CD4-positive, alpha-beta T cell treated with Interleukin-12 subunit alpha and Interleukin-12 subunit beta, for 1 hour (primary cell): Measurements from ENCODE around the gene MAPKAP1.
"Not testable (repeated sequence)": the region's sequence is repeated elsewhere in the genome, so short reads cannot be mapped to it uniquely, and the experiment has no call there.

Source experiments
- DNase-seq: peaks from one replicate; pipeline ENCODE4 v3.0.0-alpha.2; 2020

Gene MAPKAP1

DNA sequence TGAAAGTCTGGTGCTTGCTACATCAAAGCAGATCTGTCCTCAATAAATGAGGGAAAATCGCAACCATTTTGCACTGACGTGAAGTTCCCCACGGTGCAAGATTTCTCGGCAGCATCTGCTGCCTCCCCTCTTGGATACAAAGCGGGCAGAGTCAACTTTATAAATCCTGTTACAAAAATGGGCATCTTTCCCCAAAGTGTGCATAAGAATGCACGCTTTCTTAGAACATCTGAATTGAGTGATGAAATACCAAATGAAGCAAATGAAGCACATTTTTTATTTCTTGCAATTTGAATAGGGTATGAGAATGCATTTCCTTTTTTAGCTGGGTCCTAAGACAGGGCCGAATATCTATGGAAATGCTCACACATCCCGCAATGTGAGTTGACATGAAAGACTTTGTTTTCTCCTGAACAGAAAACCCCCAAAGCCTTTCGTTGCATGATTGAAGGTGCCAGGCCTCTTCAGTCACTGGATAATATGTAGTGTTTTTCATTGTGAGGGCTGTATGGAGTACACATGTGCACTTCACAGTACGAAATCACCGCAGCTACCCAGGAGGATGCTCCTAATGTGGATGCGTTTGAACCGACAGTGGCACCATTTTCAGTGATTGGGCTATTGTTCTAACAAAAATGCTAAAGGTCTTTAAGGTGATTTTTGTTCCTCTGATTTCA lies 19.6 kb upstream of the MAPKAP1 start:
- DNase-seq: no peak

DNA sequence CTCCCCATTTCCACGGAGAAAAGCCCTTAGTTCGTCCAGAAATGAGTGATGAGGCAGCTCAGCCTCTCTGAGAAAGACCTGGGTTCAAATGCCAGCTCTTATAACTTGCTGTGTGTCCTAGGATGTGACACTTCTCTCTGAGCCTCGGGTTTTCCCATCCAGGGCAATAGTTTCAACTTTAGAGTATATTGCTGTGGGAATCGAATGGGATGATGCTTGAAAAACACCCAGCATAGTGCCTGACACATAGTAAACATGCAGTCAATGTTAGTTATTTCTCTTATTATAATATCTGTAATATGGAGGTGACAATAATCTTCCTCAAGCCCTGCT lies 430 bp upstream of the MAPKAP1 start:
- DNase-seq: no peak

- no peak for DNase-seq
These were observed 1.1 kb downstream of the MAPKAP1 start for GRCh38 chr9:125705893-125706292.

DNA sequence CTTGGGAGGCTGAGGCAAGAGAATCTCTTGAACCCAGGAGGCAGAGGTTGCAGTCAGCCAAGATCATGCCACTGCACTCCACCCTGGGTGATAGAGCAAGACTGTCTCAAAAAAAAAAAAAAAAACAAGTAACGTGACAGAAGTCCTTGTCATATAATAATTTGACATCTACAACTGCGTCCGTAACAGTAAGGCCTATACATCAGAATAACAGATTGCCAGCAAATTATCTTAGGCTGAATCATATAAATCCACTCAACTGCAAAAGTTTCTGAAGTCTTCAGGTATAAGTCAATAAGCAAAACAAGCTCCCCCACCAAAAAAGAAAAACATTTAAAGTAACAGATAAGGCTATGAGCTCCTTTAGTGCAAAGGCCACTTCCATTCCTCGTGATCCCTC lies 3.3 kb downstream of the MAPKAP1 start:
- DNase-seq: no peak

GRCh38 chr9:125701351-125701750 lies 5.7 kb downstream of the MAPKAP1 start:
- DNase-seq: no peak

DNA sequence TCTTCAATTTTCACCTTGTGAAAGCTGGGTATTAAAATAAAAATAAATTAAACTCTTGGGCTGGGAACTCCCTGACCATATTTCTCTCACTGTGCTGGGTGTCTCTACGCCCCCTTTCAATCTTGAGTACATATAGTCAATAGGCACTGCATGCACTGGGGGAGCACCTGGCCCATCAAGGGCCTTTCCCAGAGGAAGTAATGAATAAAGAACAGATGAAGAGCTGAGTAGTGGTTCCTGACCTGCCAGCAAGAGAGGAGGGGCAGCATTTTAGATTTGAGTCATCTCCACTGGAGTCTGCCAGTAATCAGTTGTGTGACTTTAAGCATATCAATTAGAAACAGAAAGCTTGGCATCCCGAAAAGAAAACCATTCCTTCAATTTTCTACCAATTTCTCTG lies 6.2 kb downstream of the MAPKAP1 start:
- DNase-seq: no peak

DNA sequence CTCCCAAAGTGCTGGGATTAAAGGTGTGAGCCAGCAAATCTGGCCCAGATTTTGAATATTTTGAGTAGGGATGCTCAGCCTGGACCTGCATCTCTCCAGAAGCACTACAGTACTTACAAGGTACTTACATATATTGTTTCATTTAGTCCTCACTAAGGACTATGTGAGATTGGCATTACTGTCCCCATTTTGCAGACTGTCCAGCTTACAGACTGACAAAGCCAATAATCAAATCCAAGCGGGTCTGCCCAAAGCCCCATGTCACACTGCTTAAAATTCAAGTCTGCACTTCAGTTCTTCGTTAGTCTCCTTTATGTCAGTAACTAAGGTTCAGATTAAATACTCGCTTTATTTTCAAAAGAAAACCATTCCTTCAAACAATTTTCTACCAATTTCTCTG lies 7.1 kb downstream of the MAPKAP1 start:
- DNase-seq: no peak

DNA sequence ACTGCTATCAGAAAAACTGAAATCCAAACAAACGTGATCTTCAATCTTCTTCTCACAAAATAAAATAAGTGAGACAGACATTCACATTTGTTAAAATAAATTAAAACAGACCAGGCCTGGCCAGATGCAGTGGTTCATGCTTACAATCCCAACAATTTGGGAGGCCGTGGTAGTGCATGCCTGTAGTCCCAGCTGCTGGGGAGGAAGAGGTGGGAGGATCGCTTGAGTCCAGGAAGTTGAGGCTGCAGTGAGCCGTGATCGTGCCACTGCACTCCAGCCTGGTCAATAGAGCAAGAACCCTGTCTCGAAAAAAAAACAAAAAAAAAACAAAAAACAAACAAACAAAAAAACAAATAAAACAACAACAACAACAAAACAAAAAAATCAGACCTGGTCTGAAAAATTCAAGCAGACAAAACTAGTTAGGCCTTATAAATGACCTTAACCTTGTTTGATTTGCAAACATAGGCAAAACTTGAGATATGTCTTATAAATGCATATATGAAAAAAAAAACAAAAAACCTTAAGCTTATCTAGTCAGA lies 10.8 kb downstream of the MAPKAP1 start:
- no peak for DNase-seq

GRCh38 chr9:125695548-125695947 lies 11.5 kb downstream of the MAPKAP1 start:
- DNase-seq: not testable (repeated sequence)

DNA sequence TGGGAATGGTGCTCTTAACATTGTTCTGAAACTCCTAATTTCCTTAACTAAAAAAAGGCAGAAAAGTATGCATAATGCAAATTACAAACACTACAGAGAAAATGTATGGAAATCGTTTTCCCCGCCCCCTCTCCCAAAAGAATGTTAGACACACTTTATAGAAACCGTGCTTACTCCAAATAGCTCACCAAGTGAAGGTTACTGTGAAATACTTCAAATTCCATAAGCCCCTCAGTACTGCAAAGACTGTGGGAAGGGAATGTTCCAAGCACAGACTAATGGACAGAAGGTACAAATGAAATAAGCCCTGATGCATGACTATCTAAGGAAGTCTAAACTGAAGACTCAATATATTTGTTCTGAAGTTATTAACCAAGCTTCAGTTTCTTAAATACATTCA lies 12.5 kb downstream of the MAPKAP1 start:
- no peak for DNase-seq

- DNase-seq: not testable (repeated sequence)
These were observed 13.5 kb downstream of the MAPKAP1 start for GRCh38 chr9:125693492-125693891.

- no peak for DNase-seq
These were observed 15.1 kb downstream of the MAPKAP1 start for GRCh38 chr9:125691869-125692268.

GRCh38 chr9:125690679-125691078 lies 16.3 kb downstream of the MAPKAP1 start:
- no peak for DNase-seq

GRCh38 chr9:125687163-125687863 lies 19.7 kb downstream of the MAPKAP1 start:
- no peak for DNase-seq

DNA sequence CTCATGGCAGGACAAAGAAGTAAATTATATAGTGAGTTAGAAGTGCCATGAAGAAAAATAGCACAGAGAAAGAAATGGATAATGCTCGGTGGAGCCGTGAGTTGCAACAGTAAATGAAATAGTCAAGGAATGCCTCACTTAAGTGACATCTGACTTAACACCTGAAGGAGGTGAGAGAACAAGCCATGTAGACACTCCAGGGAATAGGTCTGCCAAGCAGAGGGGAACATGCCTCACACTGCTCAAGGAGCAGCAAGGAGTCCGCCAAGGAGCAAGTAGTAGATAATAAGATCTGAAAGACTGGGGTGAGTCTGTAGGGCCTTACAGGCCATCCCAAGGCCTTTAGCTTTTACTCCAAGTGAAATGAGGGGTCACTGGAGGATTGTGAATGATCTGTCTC lies 21.8 kb downstream of the MAPKAP1 start:
- DNase-seq: no peak

- DNase-seq: no peak
These were observed 23.5 kb downstream of the MAPKAP1 start for GRCh38 chr9:125683486-125683885.

- DNase-seq: no peak
These were observed 24.7 kb downstream of the MAPKAP1 start for GRCh38 chr9:125682340-125682739.

DNA sequence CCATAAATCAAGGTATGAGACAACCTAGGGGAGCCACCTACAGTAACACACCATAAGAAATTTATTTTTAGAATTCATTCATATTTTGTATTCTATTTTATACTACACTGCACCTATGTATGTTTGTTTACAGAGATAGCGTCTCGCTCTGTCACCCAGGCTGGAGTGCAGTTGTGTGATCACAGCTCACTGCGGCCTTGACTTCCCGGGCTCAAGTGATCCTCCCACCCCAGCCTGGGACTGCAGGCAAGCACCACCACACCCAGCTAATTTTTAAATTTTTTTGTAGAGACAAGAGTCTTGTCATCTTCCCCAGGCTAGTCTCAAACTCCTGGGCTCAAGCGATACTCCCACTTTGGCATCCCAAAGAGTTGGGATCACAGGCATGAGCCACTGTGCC lies 25.4 kb downstream of the MAPKAP1 start:
- DNase-seq: no peak

GRCh38 chr9:125681086-125681622 lies 25.9 kb downstream of the MAPKAP1 start:
- no peak for DNase-seq

DNA sequence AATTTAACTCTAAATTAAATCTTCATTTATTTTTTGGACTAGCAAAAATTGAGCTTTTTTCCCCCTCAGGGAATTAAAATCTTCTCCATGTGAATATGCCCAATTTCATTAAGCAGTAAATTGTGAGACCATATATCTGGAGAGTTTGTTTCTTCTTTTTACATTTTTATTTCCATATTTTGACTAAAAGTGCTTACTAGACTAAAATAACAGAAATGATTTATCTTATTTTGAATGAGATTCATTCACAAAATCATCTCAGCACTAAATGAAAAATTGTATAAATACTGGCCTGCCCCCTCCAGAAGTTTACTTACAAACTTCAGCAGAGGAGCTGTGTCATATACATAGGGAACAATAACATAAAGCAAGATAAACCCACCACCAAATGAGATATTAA lies 26.6 kb downstream of the MAPKAP1 start:
- DNase-seq: no peak

DNA sequence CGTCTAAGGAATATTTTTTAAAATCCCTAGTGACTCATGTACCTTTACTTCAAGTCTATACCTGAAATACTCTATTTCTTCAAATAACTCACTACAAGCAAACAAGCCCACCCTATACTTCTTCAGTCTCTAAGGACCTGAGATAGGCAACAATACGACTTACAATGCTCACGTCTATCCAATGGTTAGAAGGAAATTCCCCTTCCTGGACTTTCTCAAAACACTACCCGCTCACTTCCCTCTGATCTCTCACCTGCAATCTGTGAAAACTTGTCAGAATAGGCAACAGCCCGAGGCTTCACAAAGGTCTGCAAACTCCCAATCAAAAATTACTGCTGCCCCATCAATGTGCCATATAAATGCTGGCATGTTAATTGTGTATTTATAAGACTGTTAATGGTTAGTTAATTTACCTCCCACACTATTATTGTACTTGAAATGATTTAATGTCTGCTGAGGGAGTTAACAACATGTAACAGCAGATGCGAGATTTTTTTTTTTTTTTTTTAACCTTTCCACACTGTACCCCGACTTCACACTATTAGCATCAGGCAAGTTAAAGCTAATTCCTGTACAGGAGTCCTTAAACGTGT lies 27.3 kb downstream of the MAPKAP1 start:
- no peak for DNase-seq

DNA sequence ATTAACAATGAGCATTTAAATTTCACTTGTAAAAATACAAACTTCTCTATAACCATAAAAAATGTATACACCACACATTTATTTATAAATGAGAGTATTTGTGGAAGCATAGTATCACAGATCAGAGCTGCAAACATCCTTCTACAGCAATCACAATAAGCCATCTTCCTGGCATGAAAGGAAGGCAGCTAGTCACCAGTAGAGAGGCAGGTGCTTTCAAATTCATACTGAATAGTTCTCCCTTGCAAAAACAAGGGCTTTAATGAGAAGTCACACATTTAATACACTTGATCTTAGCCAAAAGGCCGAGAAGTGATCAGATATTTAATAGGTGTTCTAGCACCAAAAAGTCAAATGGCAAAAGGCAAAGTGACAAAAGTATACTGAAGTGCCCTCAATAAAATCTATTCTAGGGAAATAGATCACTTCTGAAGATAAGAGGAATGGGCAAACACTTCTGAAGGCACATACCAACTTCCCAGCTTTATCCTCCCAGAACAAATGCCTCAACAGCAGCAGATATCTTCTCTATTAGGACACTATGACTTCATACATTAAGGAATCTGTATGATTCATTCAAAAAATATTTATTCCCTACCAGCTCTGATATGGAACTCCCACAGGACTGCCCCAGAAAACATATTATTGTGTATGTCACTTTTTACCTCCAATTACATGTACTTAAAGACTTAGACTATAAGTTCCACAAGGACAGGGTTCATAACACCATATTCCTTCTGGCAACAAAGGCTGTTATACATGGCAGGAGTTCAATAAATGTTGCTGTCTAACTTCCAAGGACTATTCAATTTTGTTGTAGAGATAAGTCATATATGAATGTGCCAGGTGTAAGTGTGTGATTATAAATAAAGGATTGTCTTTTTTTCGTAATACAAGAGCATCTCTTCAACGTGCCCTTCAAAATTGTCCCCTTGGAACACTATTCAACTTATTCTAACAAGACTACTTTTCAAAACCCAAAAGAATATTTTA lies 31.7 kb downstream of the MAPKAP1 start:
- no peak for DNase-seq

- DNase-seq: no peak
These were observed 34.1 kb downstream of the MAPKAP1 start for GRCh38 chr9:125672876-125673275.
